ENCODE data around the gene CAND2.

Gene CAND2

DNA sequence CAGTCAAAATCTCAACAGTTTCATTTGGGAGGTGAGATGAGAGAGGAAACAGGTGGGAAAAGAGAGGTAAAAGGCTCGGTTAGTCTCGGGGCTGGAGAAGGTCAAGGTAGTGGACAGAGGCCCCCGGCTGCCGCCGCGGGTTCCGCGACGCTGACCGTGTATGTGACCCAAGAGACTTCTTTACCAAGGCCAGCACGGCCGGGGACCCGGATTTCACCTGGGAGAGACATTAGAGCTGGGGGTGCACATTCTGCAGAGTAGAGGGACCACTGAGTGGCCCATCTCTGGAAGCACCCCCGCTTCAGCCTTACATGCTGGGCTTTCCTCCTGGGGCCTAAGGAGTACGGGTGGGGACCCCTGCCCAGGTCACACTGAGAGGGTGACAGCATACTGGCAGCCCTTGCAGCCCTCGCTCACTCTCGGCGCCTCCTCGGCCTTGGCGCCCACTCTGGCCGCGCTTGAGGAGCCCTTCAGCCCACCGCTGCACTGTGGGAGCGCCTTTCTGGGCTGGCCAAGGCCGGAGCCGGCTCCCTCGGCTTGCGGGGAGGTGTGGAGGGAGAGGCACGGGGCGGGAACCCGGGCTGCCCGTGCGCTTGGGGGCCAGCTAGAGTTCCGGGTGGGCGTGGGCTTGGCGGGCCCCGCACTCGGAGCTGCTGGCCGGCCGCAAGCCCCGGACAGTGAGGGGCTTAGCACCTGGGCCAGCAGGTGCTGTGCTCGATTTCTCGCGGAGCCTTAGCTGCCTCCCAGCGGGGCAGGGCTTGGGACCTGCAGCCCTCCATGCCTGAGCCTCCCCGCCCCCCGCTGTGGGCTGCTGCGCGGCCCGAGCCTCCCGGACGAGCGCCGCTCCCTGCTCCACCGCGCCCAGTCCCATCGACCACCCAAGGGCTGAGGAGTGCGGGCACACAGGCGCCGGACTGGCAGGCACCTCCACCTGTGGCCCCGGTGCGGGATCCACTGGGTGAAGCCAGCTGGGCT, 86.1 kb downstream of the CAND2 start:
- 96% methylated on average over 62 of the region's 62 CpGs for WGBS
- H3K27me3 ChIP-seq (ENCODE audit: insufficient read depth, low read length): 0 out of 2 replicates have a peak, but pooled peaks cover 5% of the 10 kb centered on the region
- no peak overlapping the region for H3K27ac ChIP-seq (ENCODE audit: low read depth, low read length)
- no peak overlapping the region for H3K9ac ChIP-seq (ENCODE audit: low read depth, low read length)
- no peaks in the 10 kb centered on the region for H3K4me1 ChIP-seq (ENCODE audit: insufficient read depth, low read length)
- H3K9me3 ChIP-seq (ENCODE audit: insufficient read depth, low read depth, low read length): no peaks in the 10 kb centered on the region
- H3K36me3 ChIP-seq (ENCODE audit: insufficient read depth, low read length): no peaks in the 10 kb centered on the region
- no peak overlapping the region for H3K4me3 ChIP-seq (ENCODE audit: low read length)

GRCh38 chr3:12884186-12884680, 87.8 kb downstream of the CAND2 start:
- H3K27ac ChIP-seq (ENCODE audit: low read depth, low read length): no peak overlapping the region
- no peaks in the 10 kb centered on the region for H3K4me1 ChIP-seq (ENCODE audit: insufficient read depth, low read length)
- no peaks in the 10 kb centered on the region for H3K36me3 ChIP-seq (ENCODE audit: insufficient read depth, low read length)
- peaks cover 14% of the 10 kb centered on the region; the same call in 1 of the 2 replicates for H3K27me3 ChIP-seq (ENCODE audit: insufficient read depth, low read length)
- WGBS: 71% methylated on average over 15 of the region's 15 CpGs
- H3K9me3 ChIP-seq (ENCODE audit: insufficient read depth, low read depth, low read length): no peaks in the 10 kb centered on the region
- H3K9ac ChIP-seq (ENCODE audit: low read depth, low read length): no peak overlapping the region
- no peak overlapping the region for H3K4me3 ChIP-seq (ENCODE audit: low read length)

Measured in HUES64 (cell line).